ENCODE measurements around the gene NPAS2.

The NPAS2 gene

DNA sequence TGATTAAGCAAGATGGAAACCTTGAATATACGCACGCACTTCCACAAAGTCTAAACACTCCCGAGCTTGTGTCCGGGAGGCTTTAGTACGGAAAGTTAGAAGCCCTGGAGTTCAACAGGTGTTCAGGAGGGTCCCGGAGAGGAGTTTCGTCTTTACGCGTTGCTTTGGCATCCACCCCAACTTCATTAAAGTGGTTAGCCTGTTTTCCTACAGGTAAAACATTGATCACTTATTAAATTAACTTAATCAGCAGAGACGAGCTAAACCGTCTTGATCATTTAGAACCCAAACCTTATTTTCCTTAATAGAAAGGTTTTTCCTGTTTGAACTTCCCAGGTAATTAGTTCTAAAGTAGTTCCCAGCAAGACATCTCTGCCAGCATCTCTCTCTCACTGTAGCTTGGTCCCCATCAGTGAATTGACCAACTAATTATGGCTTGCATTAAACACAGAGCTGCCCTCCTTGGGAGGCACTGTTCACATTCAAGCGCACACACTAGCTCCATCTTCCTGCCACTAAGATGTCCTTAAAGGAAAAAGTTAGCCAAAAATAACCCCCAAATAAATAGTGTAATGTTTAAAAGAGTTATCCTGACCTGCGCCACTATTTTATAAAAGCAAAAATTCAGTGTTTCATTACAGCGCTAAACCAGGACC is 1.4 kb downstream of the NPAS2 start:
- DNase-seq (ENCODE audit: low spot score) = no peak

DNA sequence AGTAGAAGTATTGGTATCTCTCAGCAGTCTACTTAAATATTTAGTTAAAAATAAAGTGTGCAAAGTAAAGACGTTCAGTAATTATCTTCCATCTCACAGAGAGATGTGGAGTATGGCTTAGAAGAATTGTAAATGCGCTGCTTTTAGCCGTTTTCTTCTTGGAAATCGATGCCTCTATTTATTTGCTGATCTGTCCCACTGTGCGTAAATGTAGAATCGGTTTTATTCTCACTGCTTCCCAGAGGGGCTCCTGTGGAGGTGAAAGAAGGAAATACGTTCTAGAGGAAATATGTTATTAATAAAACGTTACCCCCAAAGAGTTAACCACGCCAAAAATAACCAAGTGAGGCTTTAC is 1.9 kb downstream of the NPAS2 start:
- no peak for DNase-seq (ENCODE audit: low spot score)

- DNase-seq (ENCODE audit: low spot score) = no peak
Observed at GRCh38 chr2:100822587-100823248, 2.8 kb downstream of the NPAS2 start.

DNA sequence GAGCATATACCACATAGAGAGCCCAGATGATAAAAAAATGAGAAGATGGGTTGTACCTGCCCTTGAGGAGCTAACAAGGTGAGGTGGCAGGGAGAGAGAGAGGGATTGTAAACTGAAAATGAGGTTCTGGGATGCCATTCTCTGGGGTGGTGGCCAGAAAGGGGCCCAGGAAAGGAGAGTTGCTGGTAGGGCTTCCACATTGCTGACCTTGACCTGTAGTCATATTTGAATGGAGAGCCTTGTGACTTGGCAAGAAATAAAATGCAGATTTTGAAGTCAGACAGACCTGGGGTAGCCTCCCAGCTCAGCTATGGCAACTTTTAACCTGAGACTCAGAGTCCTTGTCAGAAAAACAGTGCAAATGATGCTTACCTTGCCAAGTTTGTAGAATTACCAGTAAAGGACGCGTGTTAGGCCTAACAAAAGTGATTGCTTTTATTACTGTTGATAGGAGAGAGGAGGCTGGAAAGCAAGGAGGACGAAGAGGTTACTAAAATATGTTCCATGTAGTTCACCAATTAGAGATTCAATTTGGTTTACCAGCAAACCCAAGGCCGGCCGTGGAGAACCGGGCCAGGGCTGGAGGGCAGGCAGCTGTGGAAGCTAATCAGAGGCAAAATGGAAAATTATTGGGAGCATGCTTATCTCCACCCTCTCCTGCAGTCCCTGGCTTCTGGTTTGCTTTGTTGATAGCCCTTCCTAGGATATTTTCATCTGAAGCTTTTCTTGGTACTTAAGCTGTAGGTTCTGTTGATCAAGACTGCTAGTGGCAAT is 3.9 kb downstream of the NPAS2 start:
- DNase-seq (ENCODE audit: low spot score) = no peak

GRCh38 chr2:100824842-100825241 is 4.9 kb downstream of the NPAS2 start:
- no peak for DNase-seq (ENCODE audit: low spot score)

- no peak for DNase-seq (ENCODE audit: low spot score)
Observed at GRCh38 chr2:100826494-100826893, 6.6 kb downstream of the NPAS2 start.

GRCh38 chr2:100831158-100831750 is 11.3 kb downstream of the NPAS2 start:
- no peak for DNase-seq (ENCODE audit: low spot score)

DNA sequence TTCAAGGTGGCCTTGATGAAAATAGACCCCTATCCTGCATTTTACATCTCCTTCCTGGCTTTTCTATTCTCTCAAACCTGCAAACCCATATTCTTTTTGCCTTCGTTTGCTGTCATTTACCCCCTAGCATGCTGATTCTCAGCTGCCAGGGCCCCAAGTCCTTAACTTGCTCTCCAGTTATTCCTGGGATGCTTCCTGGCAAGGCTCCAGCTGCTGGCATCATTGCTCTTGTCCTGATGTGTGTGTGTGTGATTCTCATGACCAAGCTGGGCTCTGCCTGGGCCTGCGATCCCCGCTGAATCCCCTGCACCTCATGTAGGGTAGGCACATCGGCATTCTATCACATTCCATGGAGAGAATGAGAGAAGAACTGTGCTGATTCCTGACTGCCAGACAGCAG is 11.9 kb downstream of the NPAS2 start:
- no peak for DNase-seq (ENCODE audit: low spot score)

GRCh38 chr2:100832885-100833284 is 12.9 kb downstream of the NPAS2 start:
- DNase-seq (ENCODE audit: low spot score) = no peak

DNA sequence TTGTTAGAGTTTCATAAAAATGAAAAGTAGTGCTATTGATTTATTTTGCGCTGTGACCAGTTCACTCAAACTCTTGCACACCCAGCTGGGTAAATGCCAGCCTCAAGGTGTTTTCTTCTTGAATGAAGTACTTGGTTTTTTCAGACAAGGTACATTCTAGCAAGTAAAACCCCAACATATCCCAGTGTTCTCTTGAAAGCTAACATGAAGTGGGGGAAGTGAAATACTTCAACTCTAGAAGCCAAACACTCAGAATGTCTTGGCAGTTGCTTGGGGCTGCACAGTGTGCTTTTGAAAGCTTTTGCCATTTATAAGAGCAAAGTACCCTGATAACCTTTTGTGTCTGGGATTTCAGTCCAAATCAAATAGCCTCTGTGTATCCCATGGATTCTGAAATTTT is 13.4 kb downstream of the NPAS2 start:
- DNase-seq (ENCODE audit: low spot score) = no peak

GRCh38 chr2:100834221-100834620 is 14.3 kb downstream of the NPAS2 start:
- no peak for DNase-seq (ENCODE audit: low spot score)

DNA sequence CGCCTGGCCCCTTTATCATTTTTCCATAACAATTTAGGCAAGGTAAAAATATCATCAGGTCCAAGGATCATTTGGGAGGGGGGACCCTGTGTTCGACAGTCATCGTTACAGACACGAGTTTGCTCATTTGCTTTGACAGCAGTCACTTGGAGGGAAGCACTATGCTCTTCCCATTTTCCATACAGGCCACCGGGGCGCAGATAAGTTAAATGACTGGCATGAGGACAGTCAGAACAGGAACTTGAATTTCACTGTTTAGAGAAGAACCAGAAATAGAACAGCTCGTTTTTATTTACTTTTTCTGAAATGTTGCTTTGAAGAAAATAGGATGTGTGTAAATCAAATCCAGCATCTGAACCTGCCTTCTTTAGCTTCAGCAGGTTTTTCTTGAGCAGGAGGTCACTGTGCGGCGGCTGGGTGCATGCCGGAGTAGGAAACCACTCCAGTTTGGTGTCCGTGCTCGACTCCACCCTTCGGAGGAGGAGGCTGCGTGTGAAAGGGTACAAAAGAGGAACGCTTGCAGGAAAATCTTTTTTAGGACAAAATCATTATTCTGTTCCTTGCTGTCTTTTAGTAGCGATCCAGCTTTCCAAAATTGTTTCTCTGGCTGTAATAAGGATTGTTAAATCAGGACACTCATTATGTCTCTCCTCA is 15.2 kb downstream of the NPAS2 start:
- no peak for DNase-seq (ENCODE audit: low spot score)

DNA sequence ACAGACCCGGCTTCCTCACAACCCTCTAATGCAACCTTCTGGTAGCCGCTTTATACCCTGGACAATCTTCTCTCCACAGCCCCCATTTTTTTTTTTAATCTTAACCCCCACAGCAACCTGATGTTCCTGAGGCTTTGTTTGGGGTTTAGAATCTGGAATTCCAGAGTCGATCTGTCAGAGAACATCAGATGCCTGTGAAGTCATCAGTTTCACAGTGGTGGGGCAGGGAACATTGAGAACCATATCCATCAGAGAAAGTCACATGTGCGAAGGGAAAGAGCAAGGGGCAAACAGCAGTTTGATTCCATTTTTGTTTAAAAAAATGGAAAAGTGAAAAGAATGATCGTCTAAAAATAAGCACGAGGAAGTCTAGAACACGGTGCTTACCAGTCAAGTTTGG is 20.6 kb downstream of the NPAS2 start:
- DNase-seq (ENCODE audit: low spot score) = no peak

DNA sequence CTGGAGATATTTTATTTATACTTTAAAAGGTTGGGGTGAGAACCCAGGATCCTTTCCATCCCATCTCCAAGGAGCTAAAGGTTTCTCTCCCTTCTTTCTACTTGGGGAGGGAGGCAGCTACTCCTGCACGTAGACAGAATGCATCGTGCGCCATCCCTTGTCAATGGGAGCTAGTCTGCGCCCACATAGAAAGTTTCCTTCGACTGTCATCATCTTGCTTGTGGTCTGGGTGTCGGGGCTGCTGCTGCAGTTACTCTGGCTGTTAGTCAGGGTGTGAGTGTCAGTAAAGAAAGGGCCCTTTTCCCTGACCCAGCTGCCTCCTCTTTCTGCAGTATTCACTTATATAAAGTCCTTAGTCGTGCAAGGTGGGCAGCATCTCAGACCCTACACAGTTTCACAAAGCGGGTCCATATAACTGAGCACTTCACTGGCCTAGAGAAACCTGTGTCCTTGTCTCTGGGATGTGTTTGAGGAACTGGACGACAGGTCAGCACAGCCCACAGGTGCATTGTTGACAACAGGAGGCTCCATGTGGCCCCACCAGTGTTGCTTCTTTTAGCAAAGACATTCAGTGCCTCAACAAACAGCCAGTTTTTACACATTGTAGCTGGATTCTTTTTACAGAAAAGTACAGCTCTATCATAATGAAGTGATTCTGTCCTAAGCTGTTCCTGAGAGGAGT is 22.4 kb downstream of the NPAS2 start:
- DNase-seq (ENCODE audit: low spot score) = no peak

DNA sequence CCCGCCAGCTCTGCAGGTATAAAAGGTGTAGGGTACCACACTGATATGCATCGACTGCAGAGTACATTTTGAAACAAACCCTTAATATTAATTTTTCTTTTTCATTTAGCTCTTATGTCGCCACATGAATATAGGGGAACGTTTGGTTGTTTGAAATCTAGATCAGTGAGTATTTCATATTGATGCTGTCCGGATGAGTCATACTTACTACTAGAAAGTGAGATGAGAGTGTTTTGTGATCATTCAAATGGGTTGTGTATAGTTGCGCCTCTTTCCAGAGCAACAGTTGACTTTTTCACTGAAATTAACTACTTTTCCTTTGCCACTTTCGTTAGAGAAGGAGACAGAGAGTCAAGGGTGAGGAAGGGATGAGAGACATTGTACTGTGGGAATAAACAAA is 24.6 kb downstream of the NPAS2 start:
- DNase-seq (ENCODE audit: low spot score) = no peak

DNA sequence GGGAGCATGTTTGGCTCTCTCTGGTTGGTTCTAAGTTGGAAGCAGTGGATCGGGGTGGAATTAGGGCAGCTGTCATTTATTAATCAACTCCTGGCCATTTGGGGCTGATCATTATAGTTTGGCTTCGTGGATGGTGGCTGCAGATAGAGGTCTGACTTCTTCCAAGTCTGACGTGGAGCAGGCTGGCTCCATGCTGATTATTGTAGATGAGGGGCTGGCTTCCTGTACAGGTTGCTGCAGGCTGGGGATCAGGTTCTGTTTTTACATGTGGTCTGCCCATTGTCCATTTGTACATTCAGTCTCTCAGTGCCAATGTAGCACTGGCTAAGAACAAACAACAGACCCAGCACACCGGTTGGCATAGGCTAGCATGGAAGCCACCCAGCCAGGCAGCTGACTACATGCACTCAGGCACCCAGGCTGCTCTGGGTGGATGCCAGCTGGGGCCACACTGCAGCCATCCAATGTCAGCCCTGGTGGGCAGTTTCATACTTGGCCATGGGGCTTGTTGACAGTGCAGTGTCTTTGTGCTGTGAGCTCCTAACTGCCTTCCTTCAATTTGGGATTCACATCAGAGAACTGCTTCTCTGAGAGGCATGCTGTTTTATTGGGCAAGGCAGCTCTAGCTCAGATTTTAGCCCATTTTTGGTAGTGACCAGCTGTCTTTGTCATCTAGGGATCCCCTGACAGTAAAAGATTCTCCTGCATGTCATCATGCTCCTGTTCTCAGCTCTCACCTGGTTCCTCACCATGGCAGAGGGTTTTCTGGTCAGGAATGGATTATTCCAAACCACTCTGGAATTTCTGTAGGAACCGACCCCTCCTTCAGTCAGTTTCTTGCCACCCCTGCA is 25.4 kb downstream of the NPAS2 start:
- no peak for DNase-seq (ENCODE audit: low spot score)

DNA sequence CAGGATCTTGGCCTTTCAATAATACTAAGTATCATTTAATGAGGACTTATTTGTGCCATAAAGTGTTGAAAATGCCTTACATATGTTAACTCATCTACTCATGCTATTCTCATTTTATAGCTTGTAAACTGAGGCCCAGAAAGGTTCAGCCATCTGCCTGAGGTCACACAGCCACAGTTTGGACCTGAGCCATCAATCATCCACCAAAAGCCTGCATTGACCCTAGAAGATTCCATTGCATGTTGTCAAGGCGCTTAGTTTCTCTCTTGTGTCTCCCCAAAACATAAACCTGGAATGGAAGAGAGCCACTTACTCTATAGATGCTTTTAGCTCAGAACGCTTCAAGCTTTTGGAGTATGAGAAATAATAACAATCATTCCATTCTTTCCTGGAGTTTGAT is 26.8 kb downstream of the NPAS2 start:
- no peak for DNase-seq (ENCODE audit: low spot score)

GRCh38 chr2:100852447-100852846 is 32.5 kb downstream of the NPAS2 start:
- no peak for DNase-seq (ENCODE audit: low spot score)

DNA sequence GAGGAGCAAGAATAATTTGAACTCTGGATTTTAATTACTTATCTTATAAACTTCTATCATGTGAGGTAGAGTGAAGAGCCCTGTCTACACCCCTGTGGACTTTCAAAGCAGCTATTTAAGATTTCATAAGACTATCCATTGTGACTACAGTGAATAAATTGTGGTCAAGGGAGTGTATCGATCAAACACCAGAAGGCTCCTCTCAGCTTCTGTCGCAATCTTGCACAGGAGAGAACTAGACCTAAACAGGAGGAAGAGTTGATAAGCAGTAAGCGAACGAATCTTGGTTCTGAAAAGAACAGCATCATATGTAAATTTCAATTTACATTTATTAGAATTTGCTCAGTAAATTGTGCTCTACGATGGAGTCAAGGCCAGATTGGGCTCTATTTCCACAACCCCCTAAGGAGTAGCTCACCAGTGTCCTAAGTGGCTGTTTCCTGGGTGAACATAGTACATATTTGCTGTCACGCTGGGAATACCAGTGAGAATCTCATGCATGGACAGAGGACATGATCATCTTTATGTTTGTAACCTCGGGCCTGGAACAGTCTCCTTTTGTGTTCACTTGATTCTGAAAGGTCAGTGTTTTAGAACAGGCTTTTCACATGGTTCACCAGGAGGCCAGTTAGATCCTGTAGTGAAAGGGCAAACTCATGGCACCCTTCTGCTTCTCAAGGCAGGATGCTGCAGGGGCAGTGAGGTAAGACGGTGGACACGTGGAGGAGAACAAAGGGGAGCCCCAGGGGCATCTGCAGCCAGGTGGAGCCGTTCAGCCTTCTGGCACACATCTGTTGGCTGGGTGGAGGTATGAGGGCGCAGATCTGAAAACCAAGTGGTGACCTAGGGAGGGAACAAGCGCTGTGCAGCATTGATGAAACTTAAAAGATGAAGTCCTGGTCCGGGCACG is 33.3 kb downstream of the NPAS2 start:
- no peak for DNase-seq (ENCODE audit: low spot score)

Data from CD4-positive, alpha-beta T cell treated with Interleukin-6 at 100 ng/mL for 8 hours (primary cell).